ENCODE data around the gene RAD23B.

GRCh38 chr9:107313555-107314096 lies 30.5 kb downstream of the RAD23B start:
- TF ChIP-seq CTCF (conservative IDR thresholded peaks at IDR 0.05) (no peak), EZH2 (IDR thresholded peaks at IDR 0.05; ENCODE audit: low read depth) (no peak)

All from PC-9 (cell line).